Mucosa of rectum (tissue), 2 donors: ENCODE measurements around the gene DNAJC15.
A peak's percentile ranks its signal among the peaks of the same experiment; 100 is the strongest.

Experiments used
- H3K27ac ChIP-seq, 2 donors: one replicate each; pipeline ENCODE4 v1.7.0; 2013; ENCODE audit warnings: inconsistent platforms in 2 of 2, low read depth in 2 of 2, low read length in 2 of 2
- H3K27me3 ChIP-seq, 2 donors: one replicate each; pipeline ENCODE4 v1.7.0; 2013; ENCODE audit warnings: low read length in 2 of 2; ENCODE audit not compliant: control insufficient read depth in 2 of 2, insufficient read depth in 2 of 2
- H3K36me3 ChIP-seq, 2 donors: one replicate each; pipeline ENCODE4 v1.7.0; 2013; ENCODE audit warnings: low read length in 2 of 2; ENCODE audit not compliant: control insufficient read depth in 2 of 2, insufficient read depth in 2 of 2
- H3K4me1 ChIP-seq, 2 donors: one replicate each; pipeline ENCODE4 v1.7.0; 2013; ENCODE audit warnings: low read length in 2 of 2, mild to moderate bottlenecking in 1 of 2; ENCODE audit not compliant: control insufficient read depth in 2 of 2, insufficient read depth in 2 of 2
- H3K4me3 ChIP-seq, 2 donors: one replicate each; pipeline ENCODE4 v1.7.0; 2013; ENCODE audit warnings: low read length in 2 of 2
- H3K9ac ChIP-seq, 2 donors: one replicate each; pipeline ENCODE4 v1.7.0; 2013; ENCODE audit warnings: low read length in 2 of 2, low read depth in 1 of 2, mild to moderate bottlenecking in 1 of 2
- H3K9me3 ChIP-seq, 2 donors: one replicate each; pipeline ENCODE4 v1.7.0; 2013; ENCODE audit warnings: low read length in 2 of 2; ENCODE audit not compliant: control insufficient read depth in 2 of 2
- donor health status: healthy.
- donor health status: Normal muscosa, but diverticular disease.

DNAJC15 gene

DNA sequence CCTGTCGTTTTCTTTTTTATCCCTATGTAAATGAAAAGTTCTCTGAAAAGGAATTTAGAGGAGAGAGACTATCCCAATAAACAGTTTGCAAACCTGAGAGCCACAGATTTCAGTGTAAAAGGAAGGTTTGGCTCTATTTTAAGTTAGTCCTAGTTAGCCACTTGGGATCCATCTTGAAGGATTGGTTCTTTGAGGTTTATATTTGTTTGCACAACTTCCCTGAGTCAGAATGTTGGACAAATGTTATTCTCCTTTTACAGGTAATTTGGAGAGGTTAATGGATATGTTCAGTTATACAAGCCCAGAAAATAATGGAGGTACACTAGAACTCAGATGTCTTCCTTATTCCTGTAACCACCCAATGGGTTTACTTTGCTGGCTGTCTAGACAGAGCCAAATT is 2.6 kb upstream of the DNAJC15 start:
- H3K4me3 ChIP-seq: no peak overlapping the region

DNA sequence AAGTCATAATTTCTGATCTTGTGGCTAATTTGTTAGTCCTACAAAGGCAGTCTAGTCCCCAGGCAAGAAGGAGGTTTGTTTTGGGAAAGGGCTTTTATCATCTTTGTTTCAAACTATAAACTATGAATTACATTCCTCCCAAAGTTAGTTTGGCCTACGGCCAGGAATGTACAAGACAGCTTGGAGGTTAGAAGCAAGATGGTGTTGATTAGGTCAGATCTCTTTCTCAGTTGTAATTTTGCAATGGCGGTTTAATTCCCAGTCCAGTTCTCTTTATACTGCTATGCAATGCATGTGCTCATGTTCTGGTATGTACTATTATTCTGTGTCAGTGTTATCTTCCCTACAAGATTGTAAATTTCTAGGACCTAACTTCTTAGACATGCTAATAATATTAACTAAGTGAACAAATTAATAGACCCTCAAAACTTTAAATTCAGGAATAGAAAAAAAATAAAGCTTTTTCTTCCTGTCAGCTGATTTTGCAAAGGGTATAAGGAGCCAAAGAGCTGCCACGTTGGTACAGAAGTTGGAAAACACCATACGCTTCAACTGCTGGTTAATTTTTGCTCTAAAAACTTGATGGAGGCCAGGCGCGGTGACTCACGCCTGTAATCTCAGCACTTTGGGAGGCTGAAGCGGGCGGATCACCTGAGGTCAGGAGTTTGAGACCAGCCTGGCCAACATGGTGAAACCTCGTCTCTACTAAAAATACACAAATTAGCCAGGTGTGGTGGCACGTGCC is 1.3 kb upstream of the DNAJC15 start:
- no peak overlapping the region for H3K4me3 ChIP-seq
- H3K27ac ChIP-seq: no peak overlapping the region
- no peak overlapping the region for H3K9ac ChIP-seq
- H3K4me1 ChIP-seq: peaks cover 8 to 14% of the 10 kb centered on the region in 2 donors
- no peaks in the 10 kb centered on the region for H3K27me3 ChIP-seq
- H3K36me3 ChIP-seq: no peaks in the 10 kb centered on the region
- H3K9me3 ChIP-seq: no peaks in the 10 kb centered on the region

More for the DNA sequence above, 2.6 kb upstream of the DNAJC15 start:
- no peaks in the 10 kb centered on the region for H3K27me3 ChIP-seq
- no peak overlapping the region for H3K9ac ChIP-seq
- no peaks in the 10 kb centered on the region for H3K9me3 ChIP-seq
- peaks cover 8 to 14% of the 10 kb centered on the region in 2 donors for H3K4me1 ChIP-seq
- H3K27ac ChIP-seq: no peak overlapping the region
- H3K36me3 ChIP-seq: no peaks in the 10 kb centered on the region

DNA sequence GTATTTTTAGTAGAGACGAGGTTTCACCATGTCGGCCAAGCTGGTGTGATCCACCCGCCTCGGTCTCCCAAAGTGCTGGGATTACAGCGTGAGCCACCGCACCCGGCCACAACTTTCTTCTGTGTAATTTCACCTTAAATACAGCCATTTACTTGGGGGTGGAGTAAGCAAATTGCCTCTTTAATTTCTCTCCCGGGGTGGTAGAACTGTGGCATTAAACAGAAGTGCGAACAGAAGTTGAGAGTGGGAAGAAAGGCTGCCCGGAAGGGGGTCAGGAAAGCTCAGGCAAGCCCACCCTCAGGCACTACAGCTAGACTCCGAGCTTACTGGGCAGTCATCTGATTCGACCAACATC is 475 bp upstream of the DNAJC15 start:
- peaks cover 8 to 14% of the 10 kb centered on the region in 2 donors for H3K4me1 ChIP-seq
- H3K27ac ChIP-seq: peak overlapping the region; percentile 89 to 95
- H3K27me3 ChIP-seq: no peaks in the 10 kb centered on the region
- H3K9me3 ChIP-seq: no peaks in the 10 kb centered on the region
- H3K9ac ChIP-seq: peak overlapping the region; percentile 71 to 96
- H3K36me3 ChIP-seq: no peaks in the 10 kb centered on the region
- H3K4me3 ChIP-seq: peak overlapping the region; percentile 80 to 99

DNA sequence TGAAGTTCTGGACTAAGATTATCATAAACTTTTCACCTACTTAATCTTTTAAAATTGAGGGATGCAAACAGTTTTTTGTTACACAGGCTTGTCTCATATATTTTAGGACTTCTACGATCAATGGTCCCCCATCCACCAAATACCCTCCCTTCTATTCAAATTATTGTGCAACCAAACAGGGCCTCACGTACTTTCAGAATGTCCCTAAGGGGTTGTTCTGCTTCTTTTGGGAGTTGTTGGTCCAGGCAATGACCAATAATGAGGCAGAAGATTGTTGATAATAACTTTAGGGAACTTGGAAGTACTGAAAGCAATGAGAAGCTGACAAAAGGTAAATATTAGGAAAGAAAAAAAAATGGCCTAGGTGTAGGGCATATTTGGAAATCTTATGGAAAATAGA is 2.9 kb downstream of the DNAJC15 start:
- H3K27me3 ChIP-seq: no peaks in the 10 kb centered on the region
- no peak overlapping the region for H3K4me3 ChIP-seq
- H3K9ac ChIP-seq: no peak overlapping the region
- no peaks in the 10 kb centered on the region for H3K9me3 ChIP-seq
- H3K4me1 ChIP-seq: peaks cover 8 to 14% of the 10 kb centered on the region in 2 donors
- peaks cover 0 to 6% of the 10 kb centered on the region in 2 donors for H3K36me3 ChIP-seq
- H3K27ac ChIP-seq: no peak overlapping the region

DNA sequence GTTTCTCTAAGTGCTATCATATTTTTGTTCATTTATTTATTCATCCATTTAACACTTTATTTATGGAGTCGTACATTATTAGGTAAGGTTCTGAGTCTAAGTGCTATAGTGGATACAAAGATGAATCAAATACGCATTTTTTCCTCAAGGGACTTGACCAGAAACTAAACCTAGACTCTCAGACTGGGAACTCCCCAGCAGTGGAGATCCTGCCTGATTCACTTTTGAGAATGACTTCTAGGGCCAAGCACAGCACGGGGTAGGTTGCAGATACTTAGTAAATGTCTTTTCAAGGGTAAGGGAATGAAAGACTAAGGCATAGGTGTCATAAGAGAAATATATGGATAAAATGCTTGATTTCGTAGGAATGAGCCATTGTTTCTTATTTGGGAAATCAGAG is 7.2 kb downstream of the DNAJC15 start:
- Histone ChIP-seq H3K27me3 (no peaks in the 10 kb centered on the region), H3K27ac (no peak overlapping the region), H3K36me3 (peaks cover 0 to 6% of the 10 kb centered on the region in 2 donors), H3K9ac (no peak overlapping the region), H3K4me3 (no peak overlapping the region), H3K9me3 (no peaks in the 10 kb centered on the region), H3K4me1 (no peaks in the 10 kb centered on the region)

DNA sequence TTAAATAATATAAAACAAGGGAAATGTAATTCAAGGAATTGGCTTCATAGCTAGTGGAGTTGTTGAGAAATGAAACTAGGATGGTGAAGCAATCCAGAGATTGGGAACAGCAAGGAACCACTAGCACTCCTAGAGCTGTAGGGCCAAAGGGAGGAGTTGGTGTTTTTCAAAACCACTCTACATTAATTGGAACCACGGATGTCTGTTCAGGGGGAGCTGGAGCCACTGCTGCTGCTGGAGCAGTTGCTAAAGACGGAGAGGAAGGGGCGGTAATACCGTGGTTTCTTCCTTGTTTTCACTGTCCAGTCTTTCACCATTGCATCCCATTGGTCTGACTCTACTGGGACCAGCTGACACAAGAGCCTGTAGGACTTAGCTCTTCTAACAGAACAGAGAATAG is 8.5 kb downstream of the DNAJC15 start:
- H3K9ac ChIP-seq: no peak overlapping the region
- H3K4me1 ChIP-seq: no peaks in the 10 kb centered on the region
- H3K9me3 ChIP-seq: no peaks in the 10 kb centered on the region
- peaks cover 0 to 6% of the 10 kb centered on the region in 2 donors for H3K36me3 ChIP-seq
- H3K27me3 ChIP-seq: no peaks in the 10 kb centered on the region
- H3K27ac ChIP-seq: no peak overlapping the region
- no peak overlapping the region for H3K4me3 ChIP-seq

DNA sequence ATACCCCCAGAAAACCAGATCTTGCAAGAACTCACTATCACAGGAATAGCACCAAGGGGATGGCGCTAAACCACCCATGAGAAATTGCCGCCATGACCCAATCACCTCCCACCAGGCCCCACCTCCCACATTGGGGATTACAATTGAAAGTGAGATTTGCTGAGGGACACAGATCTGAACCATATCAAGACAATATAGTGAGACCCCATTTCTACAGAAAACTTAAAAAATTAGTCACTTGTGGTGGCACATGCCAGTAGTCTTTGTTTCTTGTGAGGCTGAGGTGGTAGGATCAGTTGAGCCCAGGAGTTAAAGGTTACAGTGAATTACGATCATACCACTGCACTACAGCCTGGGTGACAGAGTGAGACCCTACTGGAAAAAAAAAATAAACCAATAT is 9.7 kb downstream of the DNAJC15 start:
- no peak overlapping the region for H3K9ac ChIP-seq

DNA sequence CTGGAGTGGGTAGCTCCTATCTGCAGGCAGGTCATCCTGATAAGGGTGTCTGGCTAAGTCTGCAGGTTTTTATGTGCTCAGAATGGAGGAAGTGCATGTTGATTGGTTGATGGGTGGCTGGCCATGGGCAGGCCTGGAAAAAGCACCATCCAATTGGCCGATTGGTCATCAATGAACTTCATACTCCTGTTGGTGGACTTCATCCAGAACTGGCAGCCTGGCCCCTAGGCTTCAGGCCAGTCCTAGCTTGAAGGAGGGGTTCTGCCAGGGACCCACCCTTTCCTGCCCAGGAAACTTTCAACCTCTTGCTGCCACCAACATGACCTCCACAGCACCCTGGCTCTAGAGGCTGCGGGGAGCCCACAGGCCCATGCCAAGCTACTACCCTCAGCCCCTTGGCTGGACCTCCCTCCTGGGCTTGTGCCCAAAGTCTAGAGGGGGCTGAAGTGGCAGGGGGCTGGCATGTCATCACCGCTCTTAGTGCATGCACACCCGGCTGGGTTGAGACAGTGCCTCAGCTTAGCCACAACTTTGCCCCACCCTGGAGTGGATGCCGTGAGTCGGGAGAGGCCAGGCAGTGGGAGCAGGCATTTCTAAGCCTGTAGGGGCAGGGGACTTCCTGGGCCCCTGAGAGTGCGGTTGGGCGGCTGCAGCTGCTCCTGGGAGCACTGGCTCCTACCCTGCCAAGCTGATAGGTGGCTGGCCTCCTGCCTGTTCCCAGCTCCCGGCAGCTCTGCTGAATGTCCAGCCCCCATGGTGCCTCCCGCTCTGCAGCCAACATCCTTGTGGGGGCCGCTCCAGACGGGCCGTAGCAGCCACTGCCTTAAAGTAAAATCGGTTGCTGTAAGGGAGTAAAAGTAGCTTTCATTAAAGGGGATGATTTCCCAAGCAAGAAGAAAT is 13.2 kb downstream of the DNAJC15 start:
- no peaks in the 10 kb centered on the region for H3K27me3 ChIP-seq

More for the DNA sequence above, 9.7 kb downstream of the DNAJC15 start:
- no peak overlapping the region for H3K27ac ChIP-seq
- H3K4me3 ChIP-seq: no peak overlapping the region
- H3K27me3 ChIP-seq: no peaks in the 10 kb centered on the region
- no peaks in the 10 kb centered on the region for H3K9me3 ChIP-seq
- H3K4me1 ChIP-seq: no peaks in the 10 kb centered on the region
- peaks cover 0 to 5% of the 10 kb centered on the region in 2 donors for H3K36me3 ChIP-seq

DNA sequence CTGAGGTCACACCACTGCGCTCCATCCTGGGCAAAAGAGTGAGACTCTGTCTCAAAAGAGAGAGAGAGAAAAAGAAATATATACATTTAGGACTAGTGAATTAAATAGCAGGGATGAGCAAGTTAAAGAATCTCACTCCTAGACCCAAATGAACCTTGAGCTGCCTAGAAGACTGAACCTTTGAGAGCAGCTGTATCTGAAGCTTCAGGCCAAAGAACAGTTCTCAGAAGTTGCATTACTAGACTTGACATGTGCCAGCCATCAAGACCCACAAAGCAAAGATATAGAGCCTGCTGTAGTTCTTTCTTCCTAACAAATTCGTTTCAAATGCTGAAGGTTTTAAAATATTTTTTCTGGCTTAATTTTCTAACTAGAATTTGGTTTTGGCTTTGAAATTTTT is 16.6 kb downstream of the DNAJC15 start:
- H3K27me3 ChIP-seq: no peaks in the 10 kb centered on the region
- H3K9me3 ChIP-seq: no peaks in the 10 kb centered on the region
- H3K36me3 ChIP-seq: no peaks in the 10 kb centered on the region
- no peak overlapping the region for H3K27ac ChIP-seq
- H3K4me3 ChIP-seq: no peak overlapping the region
- no peak overlapping the region for H3K9ac ChIP-seq
- H3K4me1 ChIP-seq: peaks cover 7 to 17% of the 10 kb centered on the region in 2 donors

More for the DNA sequence above, 13.2 kb downstream of the DNAJC15 start:
- Histone ChIP-seq H3K4me1 (no peaks in the 10 kb centered on the region), H3K9me3 (no peaks in the 10 kb centered on the region), H3K27ac (no peak overlapping the region), H3K4me3 (no peak overlapping the region), H3K9ac (no peak overlapping the region), H3K36me3 (no peaks in the 10 kb centered on the region)
